Hematopoietic multipotent progenitor cell treated with erythropoietin and hydrocortisone succinate and interleukin-3 and kit ligand, for 15 days (in vitro differentiated cells): ENCODE data around the gene UVSSA.
"Not testable (repeated sequence)": the region's sequence is repeated elsewhere in the genome, so short reads cannot be mapped to it uniquely, and the experiment has no call there.

Experiments
- DNase-seq: peaks from one replicate; pipeline ENCODE4 v3.0.0-alpha.2; 2015; ENCODE audit warnings: low spot score

The UVSSA gene

DNA sequence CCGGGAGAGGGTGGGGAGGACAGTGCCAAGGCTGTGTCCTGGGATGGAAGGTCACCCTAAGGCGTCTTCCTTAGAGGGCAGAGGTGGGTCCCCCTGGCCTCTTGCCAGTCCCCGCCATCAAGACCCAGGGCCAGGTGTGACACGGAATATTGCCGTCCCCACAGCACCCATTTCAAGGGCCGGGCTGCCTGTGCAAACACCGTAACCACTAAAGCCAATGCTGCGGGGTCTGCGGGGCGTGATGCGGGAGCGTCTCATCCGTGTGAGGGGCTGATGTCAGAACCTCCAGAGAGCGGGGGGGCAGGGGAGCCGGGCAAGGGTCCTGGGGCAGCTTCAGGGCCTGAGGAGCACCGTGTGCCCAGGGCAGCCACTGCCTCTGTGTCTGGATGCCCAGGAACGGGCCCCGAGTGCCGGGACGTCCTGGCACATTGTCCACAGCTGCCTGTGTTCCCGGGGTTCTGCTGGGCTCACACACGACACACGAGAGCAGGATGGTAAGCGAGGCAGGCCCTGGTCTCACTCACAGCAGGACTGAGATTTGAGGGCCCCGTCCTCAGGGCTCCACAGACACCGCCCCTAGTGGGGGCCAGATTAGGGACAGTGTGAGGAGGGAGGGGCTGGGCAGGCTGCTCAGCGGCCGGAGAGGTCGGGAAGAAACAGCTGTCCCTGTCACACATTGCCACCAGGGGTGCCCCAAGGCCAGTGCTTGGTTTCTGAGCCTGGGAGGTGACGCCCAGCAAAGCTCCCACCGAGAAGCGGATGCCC lies 30.0 kb downstream of the UVSSA start:
- no peak for DNase-seq

DNA sequence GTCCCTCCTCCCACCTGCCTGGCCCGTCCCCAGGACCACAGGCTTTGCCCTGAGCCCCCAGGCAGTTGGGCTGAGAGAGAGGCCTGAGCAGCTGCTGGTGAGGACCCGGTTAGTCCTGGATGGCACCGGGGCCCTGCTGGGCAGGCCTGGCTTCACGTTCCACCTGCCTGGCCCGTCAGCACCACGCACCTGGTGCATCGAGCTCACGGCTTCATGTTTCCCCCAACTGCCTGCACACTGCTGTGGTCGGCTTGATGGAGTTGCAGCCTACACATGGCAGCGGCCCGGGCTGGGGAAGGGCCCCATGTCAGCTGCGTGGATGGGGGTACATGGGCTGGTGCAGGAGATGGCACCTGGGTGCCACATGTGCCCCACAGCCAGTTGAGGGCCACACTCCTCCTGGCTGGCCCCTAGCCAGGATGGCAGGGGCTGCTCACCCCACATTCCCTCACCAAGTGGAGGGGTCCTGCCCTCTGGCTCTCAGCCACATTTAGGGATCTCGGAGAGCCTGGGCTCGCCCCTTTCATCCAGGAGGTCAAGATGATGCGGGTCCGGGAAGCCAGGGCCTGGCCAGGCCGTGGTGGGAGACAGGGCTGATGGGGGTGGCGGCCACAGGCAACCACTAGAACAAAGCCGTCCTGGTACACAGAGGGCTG lies 30.7 kb downstream of the UVSSA start:
- DNase-seq, result no peak

DNA sequence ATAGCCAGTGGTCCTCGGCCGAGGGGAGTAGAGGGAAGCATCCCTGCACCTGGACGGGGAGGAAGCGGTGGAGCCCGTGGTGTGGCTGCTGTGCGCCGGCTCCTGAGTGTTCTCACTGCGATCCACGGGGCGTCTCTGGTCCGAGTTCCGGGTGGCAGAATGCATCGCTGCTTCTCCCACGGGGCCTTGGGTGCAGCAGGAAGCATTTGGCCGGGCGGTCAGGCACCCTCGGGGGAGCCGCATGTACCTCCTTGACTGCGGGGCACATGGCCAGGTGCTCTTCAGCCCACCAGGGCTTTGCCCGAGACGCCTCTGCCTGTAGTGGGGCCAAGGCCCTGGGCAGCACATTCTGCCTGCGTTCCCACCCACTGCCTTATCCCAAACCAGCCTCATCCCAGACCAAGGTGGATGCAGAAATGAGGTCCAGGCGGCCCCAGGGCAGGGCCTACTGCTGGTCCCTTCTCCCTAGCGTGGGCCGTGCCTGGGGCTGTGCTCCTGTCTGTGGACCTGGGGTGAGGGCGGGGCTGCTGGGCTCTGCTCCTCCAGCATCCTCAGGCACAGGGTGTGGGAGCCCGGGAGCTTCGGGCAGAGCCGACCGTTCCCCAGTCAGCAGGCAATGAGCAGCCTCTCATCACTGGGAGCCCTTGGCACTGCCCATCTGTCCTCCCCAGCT lies 31.7 kb downstream of the UVSSA start:
- DNase-seq, result no peak

DNA sequence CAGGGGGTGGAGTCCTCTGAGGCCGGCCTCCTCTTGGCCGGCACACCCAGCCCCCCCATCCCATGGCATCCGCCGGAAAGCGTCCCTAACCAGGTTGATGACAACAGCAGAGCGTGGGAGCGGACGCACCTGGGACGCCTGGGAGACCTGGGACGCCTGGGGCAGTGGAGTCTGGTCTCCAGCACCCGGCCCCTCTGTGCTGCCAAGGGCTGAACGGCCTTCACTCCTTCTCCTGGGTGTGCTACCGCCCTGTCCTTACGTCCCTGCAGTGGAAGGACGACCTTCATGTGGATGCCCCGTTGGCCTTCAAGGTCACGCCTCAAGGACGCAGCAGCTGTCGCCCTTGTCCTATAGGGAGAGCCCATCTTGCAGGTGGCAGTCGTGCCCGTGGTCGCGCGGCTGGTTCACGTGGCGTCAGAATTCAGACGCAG lies 32.4 kb downstream of the UVSSA start:
- no peak for DNase-seq

DNA sequence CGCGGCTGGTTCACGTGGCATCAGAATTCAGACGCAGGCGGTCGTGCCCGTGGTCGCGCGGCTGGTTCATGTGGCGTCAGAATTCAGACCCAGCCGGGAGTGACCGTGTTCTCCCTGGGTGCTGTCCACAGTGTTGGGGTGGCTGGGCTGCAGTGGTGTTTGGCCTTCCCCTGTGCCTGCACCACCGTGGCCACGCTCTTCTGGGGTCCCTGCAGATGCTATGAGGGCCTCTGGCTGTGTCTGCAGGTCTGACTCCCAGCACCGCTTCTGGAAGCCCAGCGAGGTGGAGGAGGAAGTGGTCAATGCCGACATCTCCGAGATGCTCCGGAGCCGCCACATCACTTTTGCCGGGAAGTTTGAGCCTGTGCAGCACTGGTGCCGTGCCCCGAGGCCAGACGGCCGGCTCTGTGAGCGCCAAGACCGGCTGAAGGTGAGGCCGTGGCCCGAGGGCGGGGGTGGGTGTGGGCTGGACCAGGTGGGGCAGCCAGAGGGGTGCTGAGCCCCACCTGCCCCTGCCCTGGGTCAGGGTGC lies 32.9 kb downstream of the UVSSA start:
- DNase-seq, result no peak

DNA sequence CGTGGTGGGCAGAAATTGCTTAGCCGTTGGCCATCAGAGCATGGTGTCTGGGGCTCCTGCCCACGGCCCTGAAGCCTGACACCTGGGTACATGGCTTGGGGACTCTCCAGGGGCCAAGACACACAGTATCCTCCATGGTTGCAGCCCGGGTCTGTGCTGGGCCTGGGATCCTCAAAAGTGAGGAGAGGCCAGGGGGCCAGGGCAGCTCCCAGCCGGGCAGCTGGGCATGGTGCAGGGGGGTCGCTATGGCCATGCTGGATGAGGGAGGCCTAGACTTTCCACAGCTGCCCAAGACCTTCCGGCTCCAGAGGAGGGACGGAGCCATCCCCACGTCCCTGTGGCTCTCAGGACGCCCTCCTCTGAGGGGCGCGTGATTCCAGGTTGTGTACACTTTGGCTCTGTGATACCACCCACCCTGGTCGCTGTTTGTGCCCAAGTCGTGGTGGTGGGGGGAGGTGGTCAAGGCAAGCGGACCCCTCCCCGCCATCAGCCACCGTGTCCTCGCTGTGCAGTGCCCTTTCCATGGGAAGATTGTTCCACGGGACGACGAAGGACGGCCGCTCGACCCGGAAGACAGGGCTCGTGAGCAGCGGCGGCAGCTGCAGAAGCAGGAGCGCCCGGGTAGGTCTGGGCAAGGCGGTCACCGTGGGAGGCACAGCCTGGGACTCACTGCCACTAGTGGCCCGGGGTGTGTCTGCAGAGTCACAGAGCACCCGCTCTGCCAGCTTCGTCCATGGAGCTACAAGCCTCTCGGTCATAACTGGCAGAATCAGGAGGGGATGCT lies 33.6 kb downstream of the UVSSA start:
- no peak for DNase-seq

DNA sequence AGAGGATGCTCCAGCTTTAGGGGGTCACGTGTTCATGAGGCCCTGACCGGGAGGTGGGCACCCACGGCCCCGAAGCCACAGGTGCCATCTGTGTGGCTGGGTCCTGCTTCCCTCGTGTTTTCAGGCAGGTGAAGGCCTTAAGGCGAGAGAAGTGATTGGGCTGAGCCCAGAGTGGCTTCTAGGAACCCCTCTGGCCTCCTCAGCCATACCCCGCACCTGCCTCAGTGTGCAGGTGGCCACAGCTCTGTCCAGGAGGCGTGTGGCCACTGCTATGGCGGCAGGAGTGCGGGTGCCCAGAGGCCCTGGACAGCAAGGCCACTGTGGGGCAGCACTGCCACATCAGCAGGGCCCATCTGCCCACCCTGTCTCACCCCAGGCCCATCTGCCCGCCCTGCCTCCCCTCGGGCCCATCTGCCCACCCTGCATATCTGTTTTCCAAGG lies 34.2 kb downstream of the UVSSA start:
- DNase-seq, result no peak

DNA sequence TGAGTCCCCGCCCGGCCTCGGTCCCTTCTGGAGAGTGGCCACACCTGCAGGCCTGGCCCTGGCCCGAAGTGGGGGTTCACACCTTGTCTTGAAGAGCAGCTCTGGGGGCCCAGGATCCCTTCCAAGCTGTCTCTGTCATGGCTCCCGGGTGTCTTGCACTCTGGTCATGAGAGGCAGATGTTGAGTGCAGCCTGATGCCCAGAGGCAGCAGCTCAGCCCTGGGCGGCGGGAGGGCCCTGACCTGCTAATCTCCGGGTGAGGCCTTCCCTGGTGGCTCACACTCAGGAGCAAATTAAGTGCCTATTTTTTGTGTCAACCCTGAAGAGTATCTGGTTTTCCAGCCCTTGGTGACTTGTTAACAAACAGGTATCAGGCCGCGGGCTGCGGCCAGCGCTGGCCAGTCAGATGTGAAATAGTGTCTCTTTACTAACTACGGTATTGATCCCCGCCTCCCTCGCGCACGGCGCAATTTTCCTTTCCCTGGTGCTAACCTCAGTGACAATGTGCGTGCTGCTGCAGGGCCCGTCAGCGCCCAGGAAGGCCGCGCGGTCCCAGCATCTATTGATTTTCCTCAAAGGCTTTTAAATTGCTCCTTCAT lies 35.0 kb downstream of the UVSSA start:
- no peak for DNase-seq

DNA sequence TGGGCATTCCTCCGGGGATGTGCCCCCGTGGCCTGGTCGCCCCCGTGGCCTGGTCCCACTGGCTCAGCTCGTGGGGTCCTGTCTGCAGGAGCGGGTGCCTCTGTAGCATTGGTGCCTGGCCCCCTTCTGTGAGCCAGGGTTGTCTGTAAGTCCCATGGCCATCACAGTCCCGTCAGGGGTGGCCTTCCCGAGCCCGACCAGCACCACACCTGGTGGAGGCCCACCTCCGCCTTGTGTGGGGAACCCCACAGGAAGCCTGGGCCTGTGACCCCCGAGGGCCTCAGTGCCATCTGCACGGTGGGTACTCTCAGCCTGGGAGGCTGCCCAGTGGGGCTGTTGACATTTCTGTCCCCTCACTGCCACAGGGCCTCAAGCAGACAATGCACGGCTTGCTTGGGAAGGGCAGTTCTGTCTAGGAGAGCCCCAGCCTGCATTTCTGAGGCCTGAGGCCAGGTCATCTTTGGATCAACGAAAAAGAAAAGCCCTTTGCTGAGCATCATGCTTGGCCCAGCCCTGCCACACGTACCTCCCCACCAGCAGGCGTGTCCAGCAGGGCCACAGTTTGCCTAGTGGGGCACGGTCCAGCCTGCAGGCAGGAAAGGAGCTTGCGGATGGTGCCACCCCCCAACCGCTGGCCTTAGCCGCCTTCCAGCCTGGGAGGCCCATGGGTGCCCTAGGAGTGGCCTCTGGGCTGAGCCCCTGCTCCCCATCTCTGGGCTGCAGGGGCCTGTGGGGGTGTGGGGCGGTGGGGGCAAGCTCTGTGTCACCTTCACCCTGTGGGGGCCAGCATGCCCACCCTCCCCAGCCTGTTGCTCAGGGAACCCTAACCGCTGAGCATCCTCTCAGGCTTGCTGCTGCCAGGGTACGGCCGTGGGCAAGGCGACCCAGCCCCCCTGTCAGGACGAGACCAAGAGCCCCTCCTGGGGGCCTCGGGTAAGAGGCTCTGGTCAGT lies 36.0 kb downstream of the UVSSA start:
- DNase-seq, result no peak

DNA sequence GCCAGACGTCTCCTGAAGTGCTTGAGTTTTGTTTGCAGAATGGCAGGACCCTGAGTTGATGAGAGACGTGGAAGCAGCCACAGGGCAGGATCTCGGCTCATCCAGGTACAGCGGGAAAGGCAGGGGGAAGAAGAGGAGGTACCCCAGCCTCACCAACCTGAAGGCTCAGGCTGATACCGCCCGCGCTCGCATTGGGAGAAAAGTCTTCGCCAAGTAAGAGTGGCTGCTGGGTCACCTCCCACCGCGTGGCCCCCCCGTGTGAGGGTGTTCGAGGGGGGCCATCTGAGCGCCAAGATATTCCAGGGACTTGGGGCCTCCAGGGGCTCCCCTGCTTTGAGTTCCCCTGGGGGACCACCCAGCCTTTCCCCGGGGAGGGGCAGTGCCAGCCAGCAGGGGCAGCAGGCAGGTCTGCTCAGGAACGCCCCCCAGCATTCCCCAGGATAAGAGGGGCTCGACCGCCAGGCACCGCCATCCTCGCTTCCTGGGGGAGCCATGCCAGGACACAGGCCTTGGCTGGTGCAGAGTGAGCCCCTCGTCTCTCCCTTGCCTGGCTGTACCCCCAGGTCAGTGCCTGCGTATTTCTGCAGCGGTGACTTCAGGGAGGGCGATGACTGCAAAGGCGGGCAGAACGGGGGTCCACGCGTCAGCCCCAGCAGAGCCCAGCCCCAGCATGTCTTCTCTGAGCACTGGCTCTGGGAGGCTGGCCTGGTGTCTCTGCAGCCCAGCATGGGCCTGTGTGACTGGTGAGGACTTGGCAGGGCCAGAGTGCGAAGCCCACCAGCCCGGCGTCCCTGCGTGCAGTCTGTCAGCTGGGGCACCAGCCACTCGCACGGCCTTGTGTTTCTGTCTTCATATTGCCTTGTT lies 37.0 kb downstream of the UVSSA start:
- no peak for DNase-seq

DNA sequence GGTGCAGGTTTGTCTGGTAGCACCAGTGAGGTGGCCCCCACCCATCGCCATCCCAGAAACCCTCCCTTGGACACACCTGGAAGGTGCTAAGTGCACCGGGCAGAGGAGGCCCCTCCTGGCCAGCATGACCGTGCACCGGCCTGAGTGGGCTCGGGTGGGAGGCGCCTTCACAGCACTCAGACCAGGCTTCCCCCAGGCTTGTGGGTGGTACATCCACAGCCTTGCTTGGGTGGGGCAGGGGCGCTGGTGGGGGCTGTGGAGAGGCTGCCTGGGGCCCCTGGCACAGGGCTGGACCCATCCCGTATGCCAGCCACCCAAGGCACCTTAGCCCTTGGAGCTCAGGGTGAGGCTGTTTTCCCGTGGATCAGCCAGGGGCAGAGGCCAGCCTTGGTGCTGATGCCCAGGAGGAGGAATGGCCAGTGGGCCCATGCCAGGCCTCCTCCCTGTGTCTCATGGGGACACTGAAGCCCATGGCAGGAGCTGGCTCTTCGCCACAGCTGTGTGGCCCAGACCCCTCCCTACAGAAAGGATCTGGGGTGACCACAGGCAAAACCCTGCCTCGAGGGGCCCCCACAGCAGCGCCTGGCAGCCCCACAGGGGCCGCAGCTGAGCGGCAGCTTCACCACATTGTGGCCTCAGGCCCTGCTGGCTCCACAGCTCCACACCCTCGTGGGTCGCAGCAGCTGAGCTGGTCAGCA lies 37.8 kb downstream of the UVSSA start:
- no peak for DNase-seq

DNA sequence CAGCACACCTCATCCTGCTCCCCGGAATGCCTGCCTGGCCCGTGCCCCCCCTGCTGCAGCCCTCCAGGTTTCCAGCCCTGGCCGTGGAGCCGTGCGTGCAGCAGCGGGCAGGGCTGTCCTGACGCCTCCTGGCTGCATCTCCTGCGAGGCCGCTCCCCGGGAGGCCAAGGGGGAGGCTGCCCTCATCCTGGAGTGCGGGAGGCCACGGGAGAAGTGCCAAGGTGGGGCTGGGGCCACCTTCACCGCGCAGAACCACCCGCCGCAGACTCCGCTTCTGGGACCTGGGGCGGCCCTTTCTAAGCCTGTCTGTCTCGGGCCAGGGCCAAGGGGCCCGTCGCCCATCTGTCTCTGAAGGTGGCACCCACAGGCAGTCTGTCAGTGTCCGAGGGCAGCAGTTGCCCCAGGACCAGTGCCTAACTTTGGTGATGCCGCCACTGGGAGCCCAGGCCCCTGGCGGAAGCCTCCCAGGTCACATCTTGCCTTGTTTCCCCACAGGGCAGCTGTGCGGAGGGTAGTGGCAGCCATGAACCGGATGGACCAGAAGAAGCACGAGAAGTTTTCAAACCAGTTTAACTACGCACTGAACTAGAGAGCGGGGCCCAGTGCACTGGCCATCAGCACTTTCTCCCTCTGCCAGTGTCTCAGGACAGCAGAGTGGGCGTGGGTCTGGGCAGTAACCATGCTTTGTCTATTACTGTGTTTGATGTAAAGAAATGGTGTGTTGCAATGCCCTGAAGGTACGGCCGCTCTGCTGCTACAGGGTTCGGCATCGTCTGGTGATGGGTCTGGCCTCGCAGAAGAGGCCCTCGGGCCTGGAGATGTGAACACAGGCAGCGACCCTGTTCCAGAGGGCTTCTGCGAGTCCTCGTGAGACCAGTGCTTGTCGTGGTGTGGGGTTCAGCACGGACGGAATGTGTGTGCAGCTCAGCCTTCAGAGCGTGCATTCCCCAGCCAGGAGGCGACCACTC lies 38.6 kb downstream of the UVSSA start:
- no peak for DNase-seq

DNA sequence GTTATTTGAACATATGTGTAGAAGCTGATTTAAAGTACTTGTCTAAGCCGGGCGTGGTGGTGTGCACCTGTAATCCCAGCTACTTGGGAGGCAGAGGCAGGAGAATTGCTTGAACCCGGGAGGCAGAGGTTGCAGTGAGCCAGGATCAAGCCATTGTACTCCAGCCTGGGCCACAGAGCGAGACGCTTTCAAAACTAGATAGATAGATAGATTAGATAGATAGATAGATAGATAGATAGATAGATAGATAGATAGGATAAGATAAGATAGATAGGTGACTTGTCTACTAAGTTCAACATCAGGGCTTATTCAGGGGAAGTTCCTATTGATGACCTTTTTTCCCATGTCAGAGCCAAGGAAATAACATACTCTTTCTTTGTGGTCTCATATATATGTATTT lies 46.4 kb downstream of the UVSSA start:
- DNase-seq, result not testable (repeated sequence)

DNA sequence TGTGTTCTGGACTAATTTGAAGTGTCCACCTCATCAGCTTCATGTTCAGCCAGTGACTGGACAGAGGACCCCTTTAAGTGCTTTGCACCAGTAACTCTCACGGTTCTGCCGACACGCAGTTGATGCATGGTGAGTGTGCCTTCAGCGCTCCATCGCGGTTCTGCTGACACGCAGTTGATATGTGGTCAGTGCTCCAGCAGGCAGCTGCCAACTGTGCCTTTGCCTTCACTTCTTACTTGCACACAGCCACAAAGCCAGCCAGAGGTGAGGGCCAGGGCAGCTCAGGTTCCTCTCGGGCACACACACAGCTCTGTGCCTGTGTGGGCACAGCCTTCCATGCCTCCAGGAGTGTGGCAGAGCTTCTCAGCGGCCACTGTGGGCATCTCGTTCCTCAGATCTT lies 46.9 kb downstream of the UVSSA start:
- DNase-seq, result no peak

DNA sequence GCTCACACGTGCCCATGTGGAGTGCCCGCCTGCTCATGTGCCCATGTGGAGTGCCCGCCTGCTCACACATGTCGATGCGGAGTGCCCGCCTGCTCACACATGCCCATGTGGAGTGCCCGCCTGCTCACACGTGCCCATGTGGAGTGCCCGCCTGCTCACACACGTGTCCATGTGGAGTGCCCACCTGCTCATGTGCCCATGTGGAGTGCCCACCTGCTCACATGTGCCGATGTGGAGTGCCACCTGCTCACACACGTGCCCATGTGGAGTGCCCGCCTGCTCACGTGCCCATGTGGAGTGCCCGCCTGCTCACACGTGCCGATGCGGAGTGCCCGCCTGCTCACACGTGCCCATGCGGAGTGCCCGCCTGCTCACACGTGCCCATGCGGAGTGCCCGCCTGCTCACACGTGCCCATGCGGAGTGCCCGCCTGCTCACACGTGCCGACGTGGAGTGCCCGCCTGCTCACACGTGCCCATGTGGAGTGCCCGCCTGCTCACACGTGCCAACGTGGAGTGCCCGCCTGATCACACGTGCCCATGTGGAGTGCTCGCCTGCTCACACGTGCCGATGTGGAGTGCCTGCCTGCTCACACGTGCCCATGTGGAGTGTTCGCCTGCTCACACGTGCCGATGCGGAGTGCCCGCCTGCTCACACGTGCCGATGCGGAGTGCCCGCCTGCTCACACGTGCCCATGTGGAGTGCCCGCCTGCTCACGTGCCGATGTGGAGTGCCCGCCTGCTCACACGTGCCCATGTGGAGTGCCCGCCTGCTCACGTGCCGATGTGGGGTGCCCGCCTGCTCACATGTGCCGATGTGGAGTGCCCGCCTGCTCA lies 47.8 kb downstream of the UVSSA start:
- not testable (repeated sequence) for DNase-seq

DNA sequence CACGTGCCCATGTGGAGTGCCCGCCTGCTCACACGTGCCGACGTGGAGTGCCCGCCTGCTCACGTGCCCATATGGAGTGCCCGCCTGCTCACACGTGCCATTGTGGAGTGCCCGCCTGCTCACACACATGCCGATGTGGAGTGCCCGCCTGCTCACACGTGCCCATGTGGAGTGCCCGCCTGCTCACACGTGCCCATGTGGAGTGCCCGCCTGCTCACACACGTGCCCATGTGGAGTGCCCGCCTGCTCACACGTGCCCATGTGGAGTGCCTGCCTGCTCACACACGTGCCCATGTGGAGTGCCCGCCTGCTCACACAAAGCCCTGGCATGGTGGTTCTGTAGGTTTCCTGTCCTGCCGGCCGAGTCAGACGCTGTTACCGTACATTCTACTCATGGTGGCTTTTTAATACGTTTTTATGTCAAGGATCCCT lies 48.4 kb downstream of the UVSSA start:
- DNase-seq, result not testable (repeated sequence)
